Activated CD8-positive, alpha-beta memory T cell treated with anti-CD3 and anti-CD28 coated beads, Interleukin-2, amount 10 ng/mL, durations not matched to agents 7 days and 5 days (primary cell): ENCODE data around the gene AKAP8L. TPM values are rescaled to one million over a fixed set of nuclear protein-coding genes. Genes with fewer than 3 reads are reported as not detected.
"Not testable (repeated sequence)": the region's sequence is repeated elsewhere in the genome, so short reads cannot be mapped to it uniquely, and the experiment has no call there.

Experiments
- ATAC-seq: fragments of 150-1000 bp; cut with Tn5 transposase; one replicate; pipeline ENCODE4 v1.10.0; 2021; ENCODE audit warnings: moderate library complexity
- CTCF ChIA-PET: fragments of 350-600 bp; sonication (Branson Sonifier 250); formaldehyde crosslinking; loops from one replicate; lab custom pipeline; 2021; ENCODE audit warnings: antibody characterized with exemption; lab: Charles Lee
- DNase-seq: peaks from one replicate; pipeline ENCODE4 v3.0.0-alpha.2; 2020
- H3K27ac Mint-ChIP-seq: one replicate; pipeline ENCODE4 v1.8.0; 2021; ENCODE audit warnings: mild to moderate bottlenecking, mixed read lengths
- H3K27me3 Mint-ChIP-seq: one replicate; pipeline ENCODE4 v1.8.0; 2021; ENCODE audit warnings: mixed read lengths
- H3K36me3 Mint-ChIP-seq: one replicate; pipeline ENCODE4 v1.8.0; 2021; ENCODE audit warnings: mild to moderate bottlenecking, mixed read lengths
- H3K4me1 Mint-ChIP-seq: one replicate; pipeline ENCODE4 v1.8.0; 2021; ENCODE audit warnings: mixed read lengths
- H3K4me3 Mint-ChIP-seq: one replicate; pipeline ENCODE4 v1.8.0; 2021; ENCODE audit warnings: mild to moderate bottlenecking, moderate library complexity, mixed read lengths
- H3K9me3 Mint-ChIP-seq: one replicate; pipeline ENCODE4 v1.8.0; 2022; ENCODE audit warnings: low read depth, mixed read lengths
- total RNA-seq, 2 experiments: library from RNA; stranded (reverse); gene quantifications; one replicate each; pipeline ENCODE4 v1.2.3, GENCODE V29; 2021

The AKAP8L gene
- total RNA-seq, 2 experiments from 2014 or later: 105 to 116 TPM

DNA sequence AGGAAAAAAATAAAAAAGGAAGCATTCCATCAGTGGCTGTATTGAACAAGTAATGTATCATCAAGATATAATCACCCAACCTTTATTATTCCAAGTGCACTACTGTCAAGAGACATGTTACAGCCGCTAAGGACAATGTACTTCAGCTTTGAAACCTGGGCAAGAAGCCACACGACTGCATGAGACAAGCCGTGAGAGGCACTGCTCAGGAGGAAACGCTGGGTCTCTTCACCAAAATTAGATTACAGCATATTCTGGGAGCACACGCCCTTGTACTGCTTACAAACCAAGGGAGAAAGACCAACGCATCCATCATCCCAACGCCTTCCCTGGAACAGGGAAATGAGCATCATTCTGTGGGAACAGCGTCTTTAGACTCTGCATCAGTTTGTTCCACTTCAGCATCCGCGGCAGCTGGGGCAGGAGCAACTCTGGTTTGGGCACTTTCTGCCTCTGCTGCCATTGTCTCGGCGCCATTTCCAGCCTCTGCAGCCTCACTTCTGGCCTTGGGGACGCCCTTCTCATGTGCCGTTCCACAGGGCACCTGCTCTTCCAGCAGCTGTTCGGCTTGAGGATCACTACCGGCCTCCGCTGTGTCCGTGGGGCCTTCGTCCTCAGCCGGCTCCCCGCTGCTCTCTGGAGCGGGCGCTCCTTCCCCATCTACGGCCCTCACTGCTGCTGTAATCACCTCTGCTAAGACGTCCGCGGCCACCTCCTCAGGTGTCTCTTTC is 64.1 kb downstream of the AKAP8L start:
- ATAC-seq (no peak), DNase-seq (no peak)
- H3K4me3 Mint-ChIP-seq: no peak overlapping the region
- H3K36me3 Mint-ChIP-seq: peaks cover 45% of the 10 kb centered on the region
- peak overlapping the region; percentile 22 for H3K27ac Mint-ChIP-seq
- no peaks in the 10 kb centered on the region for H3K9me3 Mint-ChIP-seq
- CTCF ChIA-PET: interaction anchor here (0.5 kb wide), 1 partner anchor 46 kb away, joined by 3 read pairs; no protein-coding TSS in a partner anchor
- no peaks in the 10 kb centered on the region for H3K27me3 Mint-ChIP-seq
- H3K4me1 Mint-ChIP-seq: peaks cover 3% of the 10 kb centered on the region

DNA sequence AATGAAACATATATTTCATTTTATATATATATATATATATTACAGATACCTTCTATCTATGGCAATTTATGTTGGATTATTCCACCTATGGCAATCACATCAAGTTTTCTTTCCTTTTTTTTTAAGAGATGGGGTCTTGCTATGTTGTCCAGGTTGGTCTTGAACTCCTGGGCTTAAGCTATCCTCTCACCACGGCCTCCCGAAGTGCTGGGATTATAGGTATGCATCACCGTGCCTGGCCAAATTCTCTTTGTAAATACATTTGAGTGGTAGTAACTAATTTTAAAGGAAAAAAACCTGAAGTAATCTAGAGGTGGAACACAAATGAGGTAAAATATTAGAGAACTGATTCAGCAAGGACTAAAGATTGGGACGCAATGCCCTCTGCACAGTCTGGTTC is 64.9 kb downstream of the AKAP8L start:
- peaks cover 40% of the 10 kb centered on the region for H3K36me3 Mint-ChIP-seq
- no peaks in the 10 kb centered on the region for H3K4me1 Mint-ChIP-seq
- no peaks in the 10 kb centered on the region for H3K9me3 Mint-ChIP-seq
- CTCF ChIA-PET: interaction anchor here (0.7 kb wide), 1 partner anchor 18 kb away, joined by 3 read pairs; no protein-coding TSS in a partner anchor
- no peak for DNase-seq
- H3K4me3 Mint-ChIP-seq: no peak overlapping the region
- no peak overlapping the region for H3K27ac Mint-ChIP-seq
- no peak for ATAC-seq
- no peaks in the 10 kb centered on the region for H3K27me3 Mint-ChIP-seq

DNA sequence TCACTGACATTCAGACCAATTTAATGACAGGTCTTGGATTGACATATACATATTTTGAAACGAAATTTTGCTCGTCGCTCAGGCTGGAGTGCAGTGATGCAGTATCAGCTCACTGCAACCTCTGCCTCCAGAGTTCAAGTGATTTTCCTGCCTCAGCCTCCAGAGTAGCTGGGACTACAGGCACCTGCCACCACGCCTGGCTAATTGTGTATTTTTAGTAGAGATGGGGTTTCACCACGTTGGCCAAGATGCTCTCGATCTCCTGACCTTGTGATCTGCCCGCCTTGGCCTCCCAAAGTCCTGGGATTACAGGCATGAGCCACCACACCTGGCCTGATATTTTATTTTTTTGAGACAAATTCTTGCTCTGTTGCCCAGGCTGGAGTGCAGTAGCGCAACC is 66.3 kb downstream of the AKAP8L start:
- H3K4me1 Mint-ChIP-seq, H3K27ac Mint-ChIP-seq, H3K4me3 Mint-ChIP-seq, ATAC-seq, DNase-seq, H3K27me3 Mint-ChIP-seq, H3K9me3 Mint-ChIP-seq: not testable (repeated sequence)
- H3K36me3 Mint-ChIP-seq: peaks cover 27% of the 10 kb centered on the region
- CTCF ChIA-PET: interaction anchor here (0.6 kb wide), 1 partner anchor 9 kb away, joined by 3 read pairs; no protein-coding TSS in a partner anchor

DNA sequence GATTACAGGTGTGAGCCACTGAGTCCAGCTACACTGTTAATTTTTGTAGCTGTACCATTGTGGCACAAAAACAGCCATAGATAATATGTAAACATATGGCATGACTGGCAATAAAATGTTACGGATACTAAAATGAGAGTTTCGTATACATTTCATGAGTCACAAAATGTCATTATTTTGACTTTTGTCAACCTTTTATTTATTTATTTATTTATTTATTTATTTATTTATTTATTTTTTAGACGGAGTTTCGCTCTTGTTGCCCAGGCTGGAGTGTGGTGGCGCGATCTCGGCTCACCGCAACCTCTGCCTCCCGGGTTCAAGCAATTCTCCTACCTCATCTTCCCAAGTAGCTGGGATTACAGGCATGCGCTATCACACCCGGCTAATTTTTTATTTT is 77.5 kb downstream of the AKAP8L start:
- not testable (repeated sequence) for H3K9me3 Mint-ChIP-seq, H3K4me3 Mint-ChIP-seq, DNase-seq, H3K27me3 Mint-ChIP-seq, H3K4me1 Mint-ChIP-seq, H3K27ac Mint-ChIP-seq, ATAC-seq
- H3K36me3 Mint-ChIP-seq: peaks cover 21% of the 10 kb centered on the region
- CTCF ChIA-PET: interaction anchor here (0.6 kb wide), 1 partner anchor 8 kb away, joined by 4 read pairs; no protein-coding TSS in a partner anchor

DNA sequence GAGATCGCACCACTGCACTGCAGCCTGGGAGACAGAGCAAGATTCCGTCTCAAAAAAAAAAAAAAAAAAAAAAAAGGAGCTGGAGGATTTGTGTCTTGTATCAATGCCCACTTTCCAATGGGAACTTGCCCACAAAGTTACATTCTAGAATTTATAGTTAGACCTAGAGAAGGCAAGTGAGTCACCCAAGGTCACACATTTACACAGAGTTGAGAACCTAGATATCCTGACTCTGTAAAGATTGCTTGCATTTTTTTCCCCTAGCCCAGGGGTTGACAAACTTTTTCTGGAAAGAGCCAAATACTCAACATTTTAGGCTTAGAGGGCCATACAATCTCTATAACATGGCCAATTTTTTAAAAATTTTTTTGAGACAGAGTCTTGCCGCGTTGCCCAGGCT is 78.7 kb downstream of the AKAP8L start:
- peaks cover 17% of the 10 kb centered on the region for H3K36me3 Mint-ChIP-seq
- CTCF ChIA-PET: interaction anchor here (0.6 kb wide), 1 partner anchor 156 kb away, joined by 3 read pairs; no protein-coding TSS in a partner anchor
- no peak for ATAC-seq
- no peaks in the 10 kb centered on the region for H3K9me3 Mint-ChIP-seq
- no peak for DNase-seq
- no peaks in the 10 kb centered on the region for H3K4me1 Mint-ChIP-seq
- no peak overlapping the region for H3K4me3 Mint-ChIP-seq
- H3K27me3 Mint-ChIP-seq: no peaks in the 10 kb centered on the region
- H3K27ac Mint-ChIP-seq: no peak overlapping the region

DNA sequence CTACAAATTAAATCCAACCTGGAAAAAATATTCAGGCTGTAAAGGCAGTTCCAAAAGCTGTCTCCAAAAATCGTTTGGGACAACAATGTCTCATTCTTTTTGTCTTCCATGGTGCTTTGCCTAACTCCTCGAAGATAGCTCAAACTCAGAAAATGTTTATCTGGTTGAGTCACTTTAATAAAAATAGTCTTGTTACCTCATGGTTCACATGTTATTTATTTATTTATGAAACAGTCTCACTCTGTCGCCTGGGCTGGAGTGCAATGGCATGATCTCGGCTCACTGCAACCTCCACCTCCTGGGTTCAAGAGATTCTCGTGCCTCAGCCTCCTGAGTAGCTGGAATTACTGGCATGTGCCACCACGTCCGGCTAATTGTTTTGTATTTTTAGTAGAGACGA is 81.6 kb downstream of the AKAP8L start:
- Mint-ChIP-seq H3K27ac (no peak overlapping the region), H3K4me1 (peaks cover 9% of the 10 kb centered on the region), H3K4me3 (no peak overlapping the region), H3K36me3 (peaks cover 13% of the 10 kb centered on the region), H3K9me3 (no peaks in the 10 kb centered on the region), H3K27me3 (no peaks in the 10 kb centered on the region)
- CTCF ChIA-PET: interaction anchor here (1.2 to 1.5 kb wide), 2 partner anchors 41 to 78 kb away, joined by 3 read pairs; no protein-coding TSS in a partner anchor
- no peak for ATAC-seq
- no peak for DNase-seq

DNA sequence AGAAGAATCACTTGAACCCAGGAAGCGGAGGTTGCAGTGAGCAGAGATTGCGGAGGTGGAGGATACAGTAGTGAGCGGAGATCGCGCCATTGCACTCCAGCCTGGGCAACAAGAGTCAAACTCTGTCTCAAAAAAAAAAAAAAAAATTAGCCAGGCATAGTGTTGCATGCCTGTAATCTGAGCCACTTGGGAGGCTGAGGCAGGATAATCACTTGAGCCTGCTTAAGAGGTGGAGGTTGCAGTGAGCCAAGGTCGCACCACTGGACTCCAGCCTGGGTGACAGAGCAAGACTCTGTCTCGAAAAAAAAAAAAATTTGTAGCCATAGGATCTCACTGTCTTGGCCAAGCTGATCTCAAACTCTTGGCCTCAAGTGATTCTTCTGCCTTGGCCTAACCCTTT is 82.8 kb downstream of the AKAP8L start:
- H3K27ac Mint-ChIP-seq, H3K4me1 Mint-ChIP-seq, DNase-seq, H3K4me3 Mint-ChIP-seq, H3K9me3 Mint-ChIP-seq, H3K27me3 Mint-ChIP-seq, ATAC-seq: not testable (repeated sequence)
- CTCF ChIA-PET: interaction anchor here (0.6 kb wide), 1 partner anchor 17 kb away, joined by 3 read pairs; no protein-coding TSS in a partner anchor
- H3K36me3 Mint-ChIP-seq: peaks cover 12% of the 10 kb centered on the region

DNA sequence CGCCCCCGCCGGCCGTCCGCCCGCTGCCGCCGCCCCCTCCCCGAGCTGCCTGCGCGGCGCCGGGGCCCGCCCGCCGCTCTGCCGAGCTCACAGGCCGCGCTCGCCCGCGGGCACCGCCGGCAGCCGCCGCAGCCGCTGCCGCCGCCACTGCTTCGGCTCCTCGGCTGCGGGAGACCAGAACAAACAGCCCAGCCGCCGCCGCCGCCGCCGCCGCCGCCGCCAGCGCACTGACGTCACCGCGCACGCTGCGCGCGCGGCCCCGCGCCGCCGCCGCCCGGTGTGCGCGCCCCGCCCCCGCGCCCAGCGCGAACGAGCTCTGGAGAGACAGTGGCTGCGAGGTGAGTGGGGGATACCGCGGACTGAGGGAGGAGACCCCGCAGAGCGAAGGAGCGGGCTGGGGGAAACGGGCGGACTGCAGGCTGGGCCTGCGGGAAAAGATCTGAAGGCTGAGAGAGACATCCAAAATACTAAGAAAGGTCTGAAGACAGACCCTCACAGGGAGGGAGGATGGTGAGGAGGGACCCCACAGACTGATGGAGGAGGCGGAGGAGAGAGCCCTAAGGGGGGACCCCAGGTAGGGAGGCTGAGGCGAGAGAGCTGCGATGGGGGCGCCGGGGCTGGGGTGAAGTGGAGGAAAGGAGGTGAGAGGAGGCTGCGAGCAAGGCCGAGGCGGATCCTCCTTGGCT is 86.3 kb downstream of the AKAP8L start, which contains the start of gene BRD4:
Gene BRD4, minus strand, starts transcription at position 229 of the 686 bp plus-strand sequence. CDS start 59,440 bp downstream, outside the sequence.
- Mint-ChIP-seq H3K4me3 (peak within 1 kb of the TSS; percentile 94), H3K27me3 (no peaks in the 10 kb centered on the region), H3K4me1 (peaks cover 36% of the 10 kb centered on the region), H3K27ac (peak within 1 kb of the TSS; percentile 94), H3K36me3 (peaks cover 18% of the 10 kb centered on the region), H3K9me3 (no peaks in the 10 kb centered on the region)
- CTCF ChIA-PET: interaction anchor here (0.8 to 1.3 kb wide), 2 partner anchors 47 to 87 kb away, joined by 3 to 8 read pairs; partner anchors contain the start of genes AKAP8 and AKAP8L
- ATAC-seq (peak; percentile 71), DNase-seq (peak; percentile 78)

DNA sequence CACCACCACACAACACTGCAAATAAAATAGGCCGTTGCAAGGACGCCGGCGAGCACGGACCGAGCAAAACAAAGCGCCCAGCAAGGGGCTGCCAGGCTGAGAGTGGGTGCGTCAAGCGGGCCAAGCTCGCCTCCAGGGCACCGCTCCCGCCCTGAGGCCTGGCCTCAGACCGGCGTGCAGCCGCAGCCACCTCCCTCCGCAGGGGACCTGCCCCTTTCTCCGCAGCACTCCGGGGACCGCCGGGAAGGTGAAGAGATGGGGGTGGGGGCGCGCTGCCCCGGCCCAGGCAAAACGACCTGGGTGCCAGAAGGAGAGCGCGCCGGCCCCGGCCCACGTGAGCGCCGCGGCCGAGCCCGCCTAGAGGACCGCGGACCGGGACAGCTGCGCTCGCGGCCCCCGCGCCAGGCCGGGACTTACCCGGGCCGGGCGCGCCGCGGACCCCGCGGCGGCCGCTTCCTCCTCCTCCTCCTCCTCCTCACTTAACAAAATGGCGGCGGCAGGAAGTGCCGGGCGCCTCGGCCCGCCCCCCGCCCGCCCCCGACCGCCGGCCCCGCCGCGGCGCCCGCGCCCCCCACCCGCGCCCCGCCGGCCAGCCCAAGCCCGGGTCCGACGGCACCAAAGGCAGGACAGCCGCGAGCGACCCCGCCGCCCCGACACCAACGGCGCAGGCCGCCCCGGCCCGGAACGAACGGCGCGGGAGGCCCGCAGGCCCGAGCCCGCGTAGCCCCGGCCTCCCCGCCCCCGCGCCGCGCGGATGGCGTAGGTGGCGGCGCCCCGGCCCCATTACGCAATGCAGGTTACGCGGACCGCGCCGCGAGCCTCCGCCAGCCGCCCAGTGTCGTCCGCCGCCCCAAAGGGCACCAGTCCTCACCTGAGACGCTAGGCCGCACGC is 87.1 kb downstream of the AKAP8L start:
- H3K4me3 Mint-ChIP-seq: peak overlapping the region; percentile 92
- peaks cover 43% of the 10 kb centered on the region for H3K4me1 Mint-ChIP-seq
- ATAC-seq (peak; percentile 72), DNase-seq (peak; percentile 69)
- CTCF ChIA-PET: interaction anchor here (0.8 to 1.3 kb wide), 3 partner anchors 48 to 225 kb away, joined by 3 to 8 read pairs (median 3); partner anchors contain the start of genes AKAP8 and AKAP8L
- H3K9me3 Mint-ChIP-seq: no peaks in the 10 kb centered on the region
- H3K27ac Mint-ChIP-seq: peak overlapping the region; percentile 94
- peaks cover 18% of the 10 kb centered on the region for H3K36me3 Mint-ChIP-seq
- no peaks in the 10 kb centered on the region for H3K27me3 Mint-ChIP-seq

DNA sequence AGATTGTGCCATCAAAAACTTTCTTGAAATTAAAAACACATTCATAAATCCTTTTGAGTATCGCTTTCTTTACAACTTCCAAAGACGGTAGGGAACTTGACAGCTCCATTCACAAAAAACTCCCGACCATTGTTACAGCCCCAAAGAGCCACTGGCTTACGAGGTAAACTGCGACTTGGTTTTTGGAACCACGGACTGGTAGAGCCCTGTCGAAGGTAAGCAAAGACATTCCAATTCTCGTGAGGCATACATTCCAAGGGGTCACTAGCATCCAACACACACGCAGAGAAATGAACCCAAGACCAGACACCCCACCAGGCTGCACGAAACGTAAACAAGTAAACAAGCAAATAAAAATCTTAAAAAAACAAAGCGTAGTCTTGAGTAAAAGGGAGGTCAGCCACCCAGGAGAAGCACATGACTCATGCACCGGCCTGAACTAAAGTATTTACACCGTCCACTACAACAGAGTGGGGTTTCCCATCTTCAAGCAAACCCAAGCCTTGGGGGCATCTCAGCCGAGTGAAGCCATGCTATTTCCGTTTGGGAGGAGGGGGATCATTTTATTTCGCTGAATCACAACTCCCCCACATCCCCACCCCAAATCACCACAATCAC is 87.9 kb downstream of the AKAP8L start:
- ATAC-seq: peak; percentile 10
- Mint-ChIP-seq H3K4me3 (peak overlapping the region; percentile 92), H3K4me1 (peaks cover 49% of the 10 kb centered on the region), H3K9me3 (no peaks in the 10 kb centered on the region), H3K27ac (peak overlapping the region; percentile 94), H3K36me3 (peaks cover 15% of the 10 kb centered on the region), H3K27me3 (no peaks in the 10 kb centered on the region)
- DNase-seq: no peak
- CTCF ChIA-PET: interaction anchor here (1.0 kb wide), 1 partner anchor 226 kb away, joined by 3 read pairs; no protein-coding TSS in a partner anchor
